Chondrocyte (in vitro differentiated cells): ENCODE results near the gene CD164L2. TPM values are rescaled to one million over a fixed set of nuclear protein-coding genes. Genes with fewer than 3 reads are reported as not detected.

Source experiments
- DNase-seq: peaks from one replicate; pipeline ENCODE4 v3.0.0; 2021; ENCODE audit warnings: mixed read lengths, low spot score
- H3K27ac Mint-ChIP-seq: one replicate; pipeline ENCODE4 v1.8.0; 2021; ENCODE audit warnings: mild to moderate bottlenecking, moderate library complexity, mixed read lengths; ENCODE audit not compliant: unreplicated experiment
- H3K27me3 Mint-ChIP-seq: 2 replicates; pipeline ENCODE4 v1.8.0; 2021; ENCODE audit warnings: low read depth, mixed read lengths
- H3K36me3 Mint-ChIP-seq: 2 replicates; pipeline ENCODE4 v1.8.0; 2021; ENCODE audit warnings: low read depth, mixed read lengths
- H3K4me1 Mint-ChIP-seq: 2 replicates; pipeline ENCODE4 v1.8.0; 2021; ENCODE audit warnings: low read depth, mild to moderate bottlenecking, mixed read lengths
- H3K4me3 Mint-ChIP-seq: one replicate; pipeline ENCODE4 v1.8.0; 2021; ENCODE audit warnings: mild to moderate bottlenecking, moderate library complexity, mixed read lengths; ENCODE audit not compliant: unreplicated experiment
- H3K9me3 Mint-ChIP-seq: 2 replicates; pipeline ENCODE4 v1.8.0; 2021; ENCODE audit warnings: low read depth, mixed read lengths
- CTCF ChIP-seq: fragments of 200-600 bp; sonication (generic); IDR thresholded peaks from 2 replicates; pipeline ENCODE4 v1.5.0; 2021; ENCODE audit warnings: antibody characterized with exemption, mild to moderate bottlenecking, moderate library complexity
- total RNA-seq: library from RNA; stranded (reverse); gene quantifications from 3 replicates; pipeline ENCODE4 v1.2.1, GENCODE V29; 2021

The CD164L2 gene
- total RNA-seq, 1 donor from 2014 or later: not detected

GRCh38 chr1:27395441-27396195 is 12.5 kb upstream of the CD164L2 start:
- peaks cover 2% of the 10 kb centered on the region for H3K27me3 Mint-ChIP-seq
- peak; percentile 68 for DNase-seq
- H3K4me1 Mint-ChIP-seq: peaks cover 13% of the 10 kb centered on the region
- H3K9me3 Mint-ChIP-seq: no peaks in the 10 kb centered on the region
- TF ChIP-seq CTCF: peak; percentile 94
- H3K36me3 Mint-ChIP-seq: no peaks in the 10 kb centered on the region
- H3K4me3 Mint-ChIP-seq: no peak overlapping the region
- H3K27ac Mint-ChIP-seq: no peak overlapping the region

GRCh38 chr1:27394925-27395324 is 11.8 kb upstream of the CD164L2 start:
- TF ChIP-seq CTCF: no peak
- H3K27me3 Mint-ChIP-seq: peaks cover 2% of the 10 kb centered on the region
- DNase-seq: peak; percentile 43
- H3K27ac Mint-ChIP-seq: no peak overlapping the region
- no peak overlapping the region for H3K4me3 Mint-ChIP-seq
- H3K9me3 Mint-ChIP-seq: no peaks in the 10 kb centered on the region
- peaks cover 13% of the 10 kb centered on the region for H3K4me1 Mint-ChIP-seq
- H3K36me3 Mint-ChIP-seq: no peaks in the 10 kb centered on the region

- no peak overlapping the region for H3K4me3 Mint-ChIP-seq
- DNase-seq: peak; percentile 62
Observed at GRCh38 chr1:27394282-27394658, 11.1 kb upstream of the CD164L2 start.

DNA sequence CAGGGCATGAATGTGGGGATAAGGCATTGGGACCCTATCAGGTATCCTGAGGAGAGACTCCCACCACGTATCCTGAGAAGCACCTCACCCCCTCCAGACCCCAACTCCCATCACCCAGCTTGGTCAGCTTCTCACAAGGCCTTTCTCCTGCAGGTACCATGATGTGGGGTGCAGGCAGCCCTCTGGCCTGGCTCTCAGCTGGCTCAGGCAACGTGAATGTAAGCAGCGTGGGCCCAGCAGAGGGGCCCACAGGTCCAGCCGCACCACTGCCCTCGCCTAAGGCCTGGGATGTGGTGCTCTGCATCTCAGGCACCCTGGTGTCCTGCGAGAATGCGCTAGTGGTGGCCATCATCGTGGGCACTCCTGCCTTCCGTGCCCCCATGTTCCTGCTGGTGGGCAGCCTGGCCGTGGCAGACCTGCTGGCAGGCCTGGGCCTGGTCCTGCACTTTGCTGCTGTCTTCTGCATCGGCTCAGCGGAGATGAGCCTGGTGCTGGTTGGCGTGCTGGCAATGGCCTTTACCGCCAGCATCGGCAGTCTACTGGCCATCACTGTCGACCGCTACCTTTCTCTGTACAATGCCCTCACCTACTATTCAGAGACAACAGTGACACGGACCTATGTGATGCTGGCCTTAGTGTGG is 10.6 kb upstream of the CD164L2 start:
- peaks cover 2% of the 10 kb centered on the region for H3K27me3 Mint-ChIP-seq
- no peaks in the 10 kb centered on the region for H3K36me3 Mint-ChIP-seq
- no peak for TF ChIP-seq CTCF
- peaks cover 13% of the 10 kb centered on the region for H3K4me1 Mint-ChIP-seq
- H3K27ac Mint-ChIP-seq: no peak overlapping the region
- peak; percentile 91 for DNase-seq
- H3K4me3 Mint-ChIP-seq: no peak overlapping the region
- no peaks in the 10 kb centered on the region for H3K9me3 Mint-ChIP-seq

More at GRCh38 chr1:27394282-27394658, 11.1 kb upstream of the CD164L2 start:
- H3K36me3 Mint-ChIP-seq: no peaks in the 10 kb centered on the region
- H3K27ac Mint-ChIP-seq: no peak overlapping the region
- H3K9me3 Mint-ChIP-seq: no peaks in the 10 kb centered on the region
- no peak for TF ChIP-seq CTCF
- H3K27me3 Mint-ChIP-seq: peaks cover 2% of the 10 kb centered on the region
- peaks cover 13% of the 10 kb centered on the region for H3K4me1 Mint-ChIP-seq

DNA sequence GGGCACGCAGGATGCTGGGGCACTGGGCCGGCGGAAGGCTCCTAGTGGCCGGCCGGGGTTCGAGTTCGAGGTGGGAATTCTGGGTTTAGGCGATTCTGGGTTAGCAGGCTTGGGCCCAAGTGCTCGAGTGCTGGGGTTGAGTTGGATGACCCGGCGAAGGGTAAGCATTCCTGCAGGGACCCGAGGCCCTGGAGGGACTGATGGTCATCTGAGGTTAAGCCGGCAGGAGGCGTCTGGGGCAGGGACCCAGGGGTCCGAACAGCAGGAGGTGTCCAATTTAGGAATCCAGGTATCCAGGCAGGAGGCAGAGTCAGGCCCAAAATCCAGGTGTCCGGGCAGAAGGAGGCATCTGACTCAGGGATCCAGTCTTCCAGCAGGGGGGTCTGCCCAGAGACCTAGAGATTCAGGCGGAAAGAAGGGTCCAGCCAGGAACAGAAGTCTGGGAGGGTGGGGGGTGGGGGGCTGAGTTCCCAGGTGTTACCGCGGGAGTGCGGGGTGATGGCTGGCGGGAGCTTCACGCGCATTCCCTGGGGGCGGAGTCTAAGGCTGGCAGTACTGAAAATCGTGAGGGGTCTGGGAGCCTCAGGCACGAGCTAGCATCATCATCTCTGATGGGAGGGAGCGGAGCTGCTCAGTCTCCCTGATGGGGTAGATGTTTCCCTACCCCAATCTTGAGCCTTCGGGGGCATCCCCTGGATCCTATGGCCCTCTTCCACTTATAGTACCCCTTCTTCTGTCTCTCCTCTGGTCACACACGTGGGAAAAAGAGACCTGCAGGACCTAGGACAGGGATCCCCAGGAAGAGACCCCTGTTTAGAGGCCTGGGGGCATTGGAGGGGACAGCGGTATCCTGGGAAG is 9.9 kb upstream of the CD164L2 start:
- peak overlapping the region; percentile 72 for H3K4me3 Mint-ChIP-seq
- no peaks in the 10 kb centered on the region for H3K36me3 Mint-ChIP-seq
- TF ChIP-seq CTCF: peak; percentile 43
- peak; percentile 77 for DNase-seq
- H3K27me3 Mint-ChIP-seq: peaks cover 5% of the 10 kb centered on the region
- H3K27ac Mint-ChIP-seq: no peak overlapping the region
- H3K9me3 Mint-ChIP-seq: no peaks in the 10 kb centered on the region
- peaks cover 13% of the 10 kb centered on the region for H3K4me1 Mint-ChIP-seq
